HUES64 (cell line): ENCODE results near the gene COL4A4.

Experiments used
- H3K27ac ChIP-seq: 2 replicates; pipeline ENCODE4 v1.7.0; 2013; ENCODE audit warnings: low read depth, low read length, inconsistent platforms
- H3K27me3 ChIP-seq: 2 replicates; pipeline ENCODE4 v1.6.1; 2013; ENCODE audit warnings: mild to moderate bottlenecking, low read length; ENCODE audit not compliant: insufficient read depth
- H3K36me3 ChIP-seq: 2 replicates; pipeline ENCODE4 v1.6.1; 2013; ENCODE audit warnings: mild to moderate bottlenecking, low read length; ENCODE audit not compliant: insufficient read depth
- H3K4me1 ChIP-seq: 2 replicates; pipeline ENCODE4 v1.6.1; 2013; ENCODE audit warnings: mild to moderate bottlenecking, low read length, moderate library complexity; ENCODE audit not compliant: insufficient read depth
- H3K4me3 ChIP-seq: 2 replicates; pipeline ENCODE4 v1.5.1; 2013; ENCODE audit warnings: mild to moderate bottlenecking, low read length, moderate library complexity
- H3K9ac ChIP-seq: 2 replicates; pipeline ENCODE4 v1.6.1; 2013; ENCODE audit warnings: mild to moderate bottlenecking, low read depth, low read length
- H3K9me3 ChIP-seq: 2 replicates; pipeline ENCODE4 v1.6.1; 2013; ENCODE audit warnings: low read depth, low read length; ENCODE audit not compliant: insufficient read depth
- WGBS: fragments of 150-250, 120-280 bp; methylation state at CpG from one replicate; pipeline ENCODE4 v1.1.7; 2013; ENCODE audit warnings: missing lambda C conversion rate; 5-methylcytosine and 5-hydroxymethylcytosine counted together

The COL4A4 gene

GRCh38 chr2:227057743-227058447, 106.1 kb downstream of the COL4A4 start:
- H3K36me3 ChIP-seq = no peaks in the 10 kb centered on the region
- H3K4me1 ChIP-seq = no peaks in the 10 kb centered on the region
- WGBS = 95% methylated on average over 2 of the region's 3 CpGs
- no peaks in the 10 kb centered on the region for H3K27me3 ChIP-seq
- no peak overlapping the region for H3K9ac ChIP-seq
- H3K4me3 ChIP-seq = no peak overlapping the region
- no peak overlapping the region for H3K27ac ChIP-seq
- H3K9me3 ChIP-seq = no peaks in the 10 kb centered on the region

DNA sequence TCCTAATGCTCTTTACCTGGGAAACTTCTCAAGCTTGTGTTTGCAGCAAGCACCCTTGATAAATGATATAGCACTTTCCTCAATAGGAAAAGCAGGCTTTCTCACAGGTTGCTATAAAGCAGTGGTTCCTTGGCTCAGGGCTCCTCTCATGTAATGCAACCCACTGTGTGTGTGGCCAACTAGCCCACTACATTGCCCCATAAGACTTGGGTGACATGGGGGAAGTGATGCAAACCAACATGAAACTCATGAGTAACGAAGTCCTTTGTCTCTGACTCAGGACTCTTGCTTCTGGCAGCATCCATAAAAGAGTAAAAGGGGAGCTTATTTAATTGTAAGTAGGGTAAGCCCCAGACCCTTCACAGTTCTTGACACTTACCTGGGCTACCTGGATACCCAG, 106.9 kb downstream of the COL4A4 start:
- H3K4me1 ChIP-seq = no peaks in the 10 kb centered on the region
- no peak overlapping the region for H3K9ac ChIP-seq
- no peaks in the 10 kb centered on the region for H3K9me3 ChIP-seq
- H3K27me3 ChIP-seq = no peaks in the 10 kb centered on the region
- H3K4me3 ChIP-seq = no peak overlapping the region
- no peaks in the 10 kb centered on the region for H3K36me3 ChIP-seq
- H3K27ac ChIP-seq = no peak overlapping the region
- 96% methylated on average over 1 of the region's 1 CpG for WGBS

DNA sequence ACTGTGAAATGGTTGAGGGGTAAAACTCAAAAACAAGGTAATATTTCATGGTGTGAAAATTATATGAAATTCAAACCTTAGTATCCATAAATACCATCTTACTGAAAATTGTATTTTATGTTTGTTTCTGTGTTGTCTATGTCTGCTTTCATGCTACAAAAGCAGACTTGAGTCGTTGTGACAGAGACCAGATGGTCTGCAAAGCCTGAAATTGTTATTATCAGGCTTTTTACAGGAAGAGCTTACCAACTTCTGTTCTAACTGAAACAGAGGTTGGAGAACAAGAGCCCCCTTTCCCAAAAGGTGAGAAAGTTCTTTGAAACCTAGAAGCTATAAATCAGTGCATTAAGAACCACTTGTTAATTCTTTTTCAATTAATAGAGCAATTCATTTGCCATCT, 110.0 kb downstream of the COL4A4 start:
- Histone ChIP-seq H3K9me3 (no peaks in the 10 kb centered on the region), H3K4me1 (no peaks in the 10 kb centered on the region), H3K9ac (no peak overlapping the region), H3K4me3 (no peak overlapping the region), H3K36me3 (no peaks in the 10 kb centered on the region), H3K27me3 (no peaks in the 10 kb centered on the region), H3K27ac (no peak overlapping the region)
- WGBS = 97% methylated on average over 1 of the region's 1 CpG

- no peak overlapping the region for H3K9ac ChIP-seq
- no peaks in the 10 kb centered on the region for H3K4me1 ChIP-seq
- no peak overlapping the region for H3K27ac ChIP-seq
- 93% methylated on average over 5 of the region's 6 CpGs for WGBS
- H3K4me3 ChIP-seq = no peak overlapping the region
- H3K27me3 ChIP-seq = no peaks in the 10 kb centered on the region
- H3K36me3 ChIP-seq = no peaks in the 10 kb centered on the region
- no peaks in the 10 kb centered on the region for H3K9me3 ChIP-seq
These were observed 111.1 kb downstream of the COL4A4 start for GRCh38 chr2:227052879-227053278.

DNA sequence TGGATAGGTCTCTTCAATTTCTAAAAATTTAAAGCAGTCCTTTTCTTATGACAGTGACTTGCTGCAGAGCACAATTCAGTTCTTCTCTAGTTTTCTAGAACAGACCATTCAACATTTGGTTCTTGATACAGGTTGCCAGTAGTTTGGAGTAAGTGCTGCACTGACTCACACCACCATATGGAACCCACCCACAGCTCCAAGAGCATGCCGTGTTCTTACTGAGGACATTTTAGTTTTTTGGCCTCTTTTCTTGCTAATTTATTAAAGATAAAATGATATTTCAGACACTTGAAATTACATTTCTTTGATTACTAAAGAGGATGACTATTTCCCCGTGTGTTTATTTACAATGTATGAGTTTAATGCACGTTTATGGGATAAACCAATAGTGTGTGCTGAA, 120.0 kb downstream of the COL4A4 start:
- Histone ChIP-seq H3K9me3 (no peaks in the 10 kb centered on the region), H3K36me3 (no peaks in the 10 kb centered on the region), H3K27ac (no peak overlapping the region), H3K4me1 (no peaks in the 10 kb centered on the region), H3K9ac (no peak overlapping the region), H3K27me3 (no peaks in the 10 kb centered on the region), H3K4me3 (no peak overlapping the region)
- 100% methylated on average over 2 of the region's 3 CpGs for WGBS

- 100% methylated on average over 1 of the region's 1 CpG for WGBS
- no peaks in the 10 kb centered on the region for H3K9me3 ChIP-seq
- no peak overlapping the region for H3K9ac ChIP-seq
- no peaks in the 10 kb centered on the region for H3K4me1 ChIP-seq
- H3K36me3 ChIP-seq = no peaks in the 10 kb centered on the region
- H3K27me3 ChIP-seq = no peaks in the 10 kb centered on the region
- no peak overlapping the region for H3K4me3 ChIP-seq
- no peak overlapping the region for H3K27ac ChIP-seq
These were observed 125.3 kb downstream of the COL4A4 start for GRCh38 chr2:227038550-227039189.

DNA sequence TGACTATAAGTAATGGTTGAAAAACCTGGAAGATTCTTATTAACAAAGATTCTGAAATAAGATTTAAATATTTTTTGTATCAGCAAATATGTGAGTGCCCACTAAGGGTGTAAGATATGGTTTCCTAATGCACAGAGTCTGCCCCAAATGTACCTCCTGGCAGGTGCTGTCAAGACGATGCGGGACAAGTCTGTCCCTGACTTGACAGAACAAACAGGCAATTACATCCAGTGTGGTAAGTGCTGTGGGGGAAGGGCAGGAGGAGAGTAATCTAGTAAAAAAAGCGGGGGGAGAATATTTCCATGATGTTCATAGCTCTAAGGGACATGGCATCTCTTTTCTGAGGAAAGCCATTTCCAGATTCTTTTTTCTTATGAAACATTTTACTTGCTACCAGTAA, 127.5 kb downstream of the COL4A4 start:
- Histone ChIP-seq H3K27me3 (no peaks in the 10 kb centered on the region), H3K36me3 (no peaks in the 10 kb centered on the region), H3K4me1 (no peaks in the 10 kb centered on the region), H3K4me3 (no peak overlapping the region), H3K27ac (no peak overlapping the region), H3K9ac (no peak overlapping the region), H3K9me3 (no peaks in the 10 kb centered on the region)
- WGBS = 91% methylated on average over 3 of the region's 3 CpGs

DNA sequence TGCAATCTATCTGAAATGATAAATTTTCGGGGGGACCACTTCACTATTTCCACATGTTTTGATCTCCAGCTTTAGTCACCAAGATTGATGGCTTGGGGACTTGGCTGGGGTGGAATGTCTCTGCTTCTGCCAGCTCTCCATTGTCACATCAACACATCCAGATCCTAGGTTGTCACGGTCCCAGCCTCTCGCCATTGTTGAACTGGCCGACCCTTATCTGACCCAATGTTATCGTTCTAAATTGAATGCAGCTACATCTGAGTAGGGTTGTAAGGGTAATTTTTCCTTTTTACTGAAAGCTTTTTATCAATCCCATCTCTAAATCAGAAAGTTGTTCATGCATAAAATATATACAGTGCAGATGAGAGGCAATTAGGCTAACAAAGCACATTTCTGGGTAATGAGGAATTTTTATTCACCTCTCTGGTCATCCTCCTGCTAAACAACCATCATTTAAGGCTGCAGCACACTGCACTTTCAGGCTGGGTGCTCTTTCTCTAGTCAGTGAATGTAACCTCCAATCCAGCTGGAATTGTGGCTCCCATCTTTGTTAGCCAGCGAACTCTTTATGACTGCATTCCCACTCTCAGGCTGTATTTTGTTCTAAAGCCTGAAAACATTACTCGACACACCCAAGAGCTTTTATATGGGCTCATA, 128.2 kb downstream of the COL4A4 start:
- H3K9me3 ChIP-seq = no peaks in the 10 kb centered on the region
- 86% methylated on average over 7 of the region's 7 CpGs for WGBS
- no peak overlapping the region for H3K27ac ChIP-seq
- H3K4me3 ChIP-seq = no peak overlapping the region
- H3K9ac ChIP-seq = no peak overlapping the region
- H3K36me3 ChIP-seq = no peaks in the 10 kb centered on the region
- no peaks in the 10 kb centered on the region for H3K27me3 ChIP-seq
- no peaks in the 10 kb centered on the region for H3K4me1 ChIP-seq

DNA sequence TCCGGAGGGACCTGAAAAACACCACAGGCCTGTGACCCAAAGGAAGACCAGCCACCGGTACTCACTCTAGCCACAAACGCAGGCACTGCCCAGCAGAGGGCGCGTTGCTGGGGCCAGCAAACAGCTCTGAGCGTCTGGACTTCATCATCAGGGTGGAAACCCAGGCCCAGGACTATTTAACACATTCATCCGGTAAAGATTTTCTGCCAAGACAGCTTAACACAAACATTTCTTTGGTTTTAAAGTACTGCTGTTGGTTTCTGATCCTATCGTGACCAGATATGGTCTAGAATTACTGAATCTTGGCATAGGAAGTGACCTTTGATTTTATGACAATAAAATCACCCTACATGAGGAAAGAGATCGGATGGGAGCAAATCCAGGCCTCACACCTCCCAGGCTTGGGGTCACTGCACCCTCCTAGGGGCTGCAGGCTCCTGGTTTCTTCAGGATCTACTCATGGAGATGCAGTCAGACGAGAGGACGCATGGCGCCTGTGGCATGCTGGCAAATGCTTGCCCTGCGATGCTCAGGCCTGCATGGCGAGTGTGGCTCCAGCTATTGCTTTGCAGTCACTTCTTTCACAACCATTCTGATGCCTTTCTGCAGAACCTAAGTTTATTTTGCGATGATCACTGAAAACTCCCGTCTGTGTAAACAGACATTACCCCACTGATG, 130.4 kb downstream of the COL4A4 start:
- Histone ChIP-seq H3K4me1 (no peaks in the 10 kb centered on the region), H3K27ac (no peak overlapping the region), H3K9ac (no peak overlapping the region), H3K36me3 (no peaks in the 10 kb centered on the region), H3K27me3 (no peaks in the 10 kb centered on the region), H3K9me3 (no peaks in the 10 kb centered on the region), H3K4me3 (no peak overlapping the region)
- WGBS = 60% methylated on average over 16 of the region's 16 CpGs

GRCh38 chr2:227031379-227031778, 132.6 kb downstream of the COL4A4 start:
- Histone ChIP-seq H3K4me1 (no peaks in the 10 kb centered on the region), H3K9ac (no peak overlapping the region), H3K27me3 (no peaks in the 10 kb centered on the region), H3K27ac (no peak overlapping the region), H3K36me3 (no peaks in the 10 kb centered on the region), H3K9me3 (no peaks in the 10 kb centered on the region), H3K4me3 (no peak overlapping the region)
- WGBS = 58% methylated on average over 3 of the region's 3 CpGs

DNA sequence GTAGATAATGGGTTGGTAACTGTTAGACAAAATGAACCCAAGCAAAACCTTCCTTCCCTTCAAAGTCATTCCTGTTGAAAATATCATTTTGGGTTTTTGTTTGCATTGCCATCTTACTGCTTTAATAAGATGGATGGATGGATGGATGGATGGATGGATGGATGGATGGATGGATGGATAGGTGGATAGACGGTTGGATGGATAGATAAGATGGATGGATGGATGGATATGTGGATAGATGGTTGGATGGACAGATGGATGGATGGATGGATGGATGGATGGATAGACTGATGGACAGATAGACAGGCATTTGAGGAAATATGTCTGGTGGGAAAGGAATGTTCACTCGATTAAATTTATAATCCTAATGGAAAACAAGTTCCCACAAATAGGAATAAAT, 133.2 kb downstream of the COL4A4 start:
- WGBS = 97% methylated on average over 2 of the region's 2 CpGs
- Histone ChIP-seq H3K9me3 (no peaks in the 10 kb centered on the region), H3K27me3 (no peaks in the 10 kb centered on the region), H3K27ac (no peak overlapping the region), H3K36me3 (no peaks in the 10 kb centered on the region), H3K4me3 (no peak overlapping the region), H3K9ac (no peak overlapping the region), H3K4me1 (no peaks in the 10 kb centered on the region)
